ENCODE measurements around the gene CAV1.

Gene CAV1

GRCh38 chr7:116532102-116532688 is 7.4 kb downstream of the CAV1 start:
- no peak for DNase-seq

DNA sequence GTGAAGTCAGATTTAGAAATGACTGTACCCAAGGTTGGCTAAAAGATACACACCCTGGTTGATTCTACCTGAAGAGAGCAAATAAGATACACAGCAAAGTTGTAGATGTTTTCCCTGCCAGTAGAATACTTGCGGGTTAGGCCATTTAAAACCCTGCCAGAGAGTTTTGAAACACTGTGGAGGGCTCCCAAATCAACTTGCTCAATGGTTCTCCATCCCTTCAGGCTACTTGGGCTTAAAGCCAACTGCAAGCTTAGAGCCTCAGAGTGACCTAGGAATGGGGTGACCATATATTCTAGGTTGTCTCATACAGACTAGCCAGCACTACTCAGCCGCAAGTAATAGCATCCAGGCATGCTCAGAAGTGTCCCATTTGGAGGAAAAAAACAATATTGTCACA is 10.0 kb downstream of the CAV1 start:
- DNase-seq, result no peak

GRCh38 chr7:116535416-116535815 is 10.6 kb downstream of the CAV1 start:
- DNase-seq, result no peak

DNA sequence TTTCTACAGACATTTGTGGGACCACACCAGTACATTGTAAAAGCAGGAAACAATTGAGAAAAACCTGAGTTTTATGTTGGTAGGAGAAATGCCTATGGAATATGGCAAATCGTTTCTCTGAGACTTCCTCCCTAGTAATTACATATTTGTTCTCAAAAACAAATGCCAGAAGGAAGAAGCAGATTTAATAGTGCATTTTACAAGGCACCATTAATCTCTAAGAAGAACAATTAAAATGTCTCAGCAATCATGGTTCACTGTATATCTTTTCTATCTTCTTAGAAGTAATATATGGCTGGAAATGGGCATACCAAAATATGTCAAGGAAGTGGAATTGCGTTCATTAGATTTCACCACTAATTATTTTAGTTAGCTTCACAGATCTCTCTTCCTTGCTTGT is 13.3 kb downstream of the CAV1 start:
- DNase-seq, result no peak

DNA sequence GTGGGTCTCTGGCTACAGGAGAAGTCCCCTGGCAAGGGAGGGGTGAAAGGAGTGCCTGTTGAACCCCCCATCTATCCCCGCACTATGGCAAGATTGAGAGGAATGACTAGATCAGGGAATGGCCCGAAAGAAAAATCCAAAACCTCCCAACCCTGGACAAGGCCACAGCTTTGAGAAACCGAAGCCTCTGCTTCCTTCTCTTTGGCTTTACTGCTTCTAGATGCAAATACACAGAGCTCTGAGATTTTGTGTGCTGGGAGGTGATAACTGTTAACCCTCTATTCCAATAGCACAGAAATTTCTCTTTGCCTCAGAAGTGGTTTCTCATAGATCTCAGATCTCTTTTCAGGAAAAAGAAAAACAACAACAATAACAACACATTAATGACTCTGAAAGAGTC is 15.0 kb downstream of the CAV1 start:
- no peak for DNase-seq

GRCh38 chr7:116540743-116541142 is 15.9 kb downstream of the CAV1 start:
- DNase-seq, result no peak

- DNase-seq, result no peak
Observed at GRCh38 chr7:116541951-116542350, 17.1 kb downstream of the CAV1 start.

DNA sequence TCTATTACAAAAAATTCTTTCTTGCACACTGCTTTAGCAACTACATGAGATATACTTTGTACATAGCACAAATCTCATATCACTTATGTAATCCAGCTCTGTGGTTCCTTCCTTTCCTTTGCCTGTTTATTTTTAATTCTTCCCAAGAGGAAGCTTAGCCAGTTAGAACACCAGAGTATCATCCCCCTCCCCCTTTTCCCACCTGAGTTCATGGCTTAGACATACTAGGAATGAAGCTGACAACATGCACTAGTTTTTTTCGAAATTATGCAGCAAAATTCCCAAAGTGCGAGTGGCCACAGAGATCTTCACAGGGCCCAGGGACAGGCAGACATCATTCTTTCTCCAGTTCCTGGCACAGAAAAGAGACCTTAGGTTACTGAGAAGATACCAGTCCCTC is 17.8 kb downstream of the CAV1 start:
- no peak for DNase-seq

DNA sequence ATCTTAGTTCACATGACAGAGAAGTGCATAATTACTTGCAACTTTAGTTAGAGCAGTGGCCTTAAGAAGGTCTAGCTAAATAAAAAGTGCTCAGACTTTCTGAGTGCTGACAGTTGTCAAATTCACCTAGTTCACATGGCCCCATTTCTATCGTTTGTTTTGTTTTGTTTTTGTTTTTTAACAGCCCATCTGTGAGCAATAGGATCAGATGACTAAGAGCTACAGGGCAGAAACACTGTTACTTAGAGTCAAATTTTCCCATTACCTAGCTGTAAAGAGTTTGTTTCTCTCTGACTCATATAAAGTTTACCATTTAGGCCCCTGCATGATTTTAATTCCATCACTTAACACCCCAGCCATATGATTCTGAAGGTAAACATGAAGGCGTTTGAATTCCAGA is 18.8 kb downstream of the CAV1 start:
- DNase-seq, result no peak

DNA sequence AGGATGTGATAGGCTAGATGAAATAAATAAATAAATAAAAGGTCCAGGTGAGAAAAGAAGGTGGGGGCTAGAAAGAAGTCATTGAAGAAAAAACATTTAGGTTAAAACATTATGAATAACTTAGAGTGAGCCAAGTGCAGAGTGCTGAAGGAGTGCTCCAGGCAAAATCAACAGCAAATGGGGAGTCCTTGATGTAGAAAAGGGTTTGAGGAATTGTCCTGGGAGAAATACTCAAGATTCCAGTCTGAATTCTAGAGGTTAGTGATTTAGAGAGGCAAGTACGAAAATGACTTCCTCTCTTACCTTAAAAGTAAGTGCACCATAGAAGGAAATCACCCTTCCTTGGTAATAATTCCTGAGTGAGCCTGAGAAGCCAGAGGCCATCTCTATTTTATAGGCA is 19.7 kb downstream of the CAV1 start:
- no peak for DNase-seq

GRCh38 chr7:116545411-116545993 is 20.7 kb downstream of the CAV1 start:
- DNase-seq, result no peak

DNA sequence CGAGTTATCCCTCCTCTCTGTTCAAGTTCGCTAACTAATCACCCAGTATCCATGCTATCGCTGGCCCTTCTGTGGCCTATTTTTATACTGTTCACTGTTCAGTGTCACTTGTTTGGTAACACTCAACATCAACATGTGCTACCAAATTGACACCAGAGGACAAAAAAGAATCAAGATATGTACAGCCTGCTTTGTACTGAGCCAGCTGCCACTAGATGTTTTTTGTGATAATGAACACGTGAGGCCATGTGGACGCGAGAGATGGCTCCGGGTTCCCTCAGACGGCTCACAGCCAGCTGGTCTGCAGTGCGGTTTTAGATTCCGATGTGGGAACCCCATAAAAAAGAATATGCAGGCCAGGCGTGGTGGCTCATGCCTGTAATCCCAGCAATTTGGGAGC is 21.2 kb downstream of the CAV1 start:
- no peak for DNase-seq

DNA sequence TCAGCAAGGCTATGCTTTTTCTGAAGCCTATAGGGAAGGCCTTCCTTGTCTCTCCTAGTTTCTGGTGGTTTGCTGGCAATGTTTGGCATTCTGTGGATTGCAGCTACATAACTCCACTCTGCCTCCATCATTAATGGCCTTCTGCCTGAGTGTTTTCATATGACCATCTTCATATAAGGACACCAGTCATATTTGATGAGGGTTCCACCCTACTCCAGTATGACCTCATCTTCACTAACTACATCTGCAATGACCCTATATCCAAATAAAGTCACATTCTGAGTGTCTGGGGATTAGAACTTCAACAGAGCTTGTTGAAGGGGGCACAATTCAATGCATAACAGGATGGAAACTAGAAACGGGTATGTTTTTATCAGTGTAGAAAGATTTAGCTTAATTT is 22.1 kb downstream of the CAV1 start:
- DNase-seq, result no peak

DNA sequence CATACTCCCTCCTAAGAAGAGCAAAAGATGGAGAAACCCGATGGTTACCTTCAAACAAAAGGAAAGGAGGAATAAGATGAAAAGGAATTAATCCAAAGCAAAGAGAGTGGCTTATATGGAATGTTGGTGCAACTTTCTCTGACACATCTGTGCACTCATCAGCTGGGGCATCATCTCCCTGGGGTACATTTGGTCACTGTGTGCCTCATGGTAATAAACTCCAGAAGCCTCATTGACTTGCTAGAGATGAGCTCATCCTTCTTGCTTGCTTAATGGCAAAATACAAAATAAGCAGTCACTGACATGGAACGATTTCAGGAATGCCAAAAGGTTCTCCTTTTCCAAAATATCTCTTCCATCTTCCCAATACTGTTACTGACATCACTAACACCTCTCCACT is 22.5 kb downstream of the CAV1 start:
- no peak for DNase-seq

GRCh38 chr7:116548506-116548905 is 23.7 kb downstream of the CAV1 start:
- no peak for DNase-seq

- DNase-seq, result no peak
Observed at GRCh38 chr7:116549370-116549769, 24.5 kb downstream of the CAV1 start.

DNA sequence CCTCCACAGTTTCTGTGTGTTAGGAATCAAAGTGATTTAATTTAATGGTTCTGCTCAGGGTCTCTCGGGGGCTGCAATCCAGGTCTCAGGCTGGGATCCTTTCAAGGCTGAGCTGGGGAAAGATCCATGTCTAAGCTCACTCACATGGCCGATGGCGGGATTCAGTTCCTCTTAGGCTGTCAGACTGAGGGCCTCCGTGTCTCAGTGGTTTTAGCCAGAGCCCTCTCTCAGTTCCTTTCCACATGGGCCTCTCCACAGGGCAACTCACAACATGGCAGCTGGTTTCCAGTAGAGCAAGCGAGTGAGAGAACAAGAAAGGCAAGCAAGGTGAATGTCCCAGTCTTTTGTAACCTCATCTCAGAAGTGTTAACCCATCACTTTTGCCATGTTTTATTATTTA is 26.9 kb downstream of the CAV1 start:
- DNase-seq, result no peak

GRCh38 chr7:116552602-116553001 is 27.8 kb downstream of the CAV1 start:
- DNase-seq, result no peak

GRCh38 chr7:116553168-116553964 is 28.5 kb downstream of the CAV1 start:
- DNase-seq, result no peak

DNA sequence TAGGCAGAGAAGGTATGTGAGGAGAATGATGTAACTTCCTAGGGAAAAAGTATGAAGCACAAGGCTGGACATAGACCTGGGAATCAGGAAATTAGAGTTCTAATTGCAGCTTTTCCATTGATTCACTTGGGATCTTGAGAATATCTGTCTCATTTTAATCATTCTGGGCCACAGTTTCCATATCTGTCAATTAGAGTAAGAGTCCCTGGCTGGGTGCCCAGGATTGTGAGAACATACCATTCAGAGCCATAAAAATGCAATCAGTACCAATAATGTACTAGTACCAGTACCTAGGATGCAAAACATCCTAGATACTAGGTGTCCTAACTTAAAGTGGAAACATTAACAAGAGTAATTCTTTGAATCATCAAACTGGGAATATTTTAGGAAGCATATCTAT is 29.6 kb downstream of the CAV1 start:
- no peak for DNase-seq

DNA sequence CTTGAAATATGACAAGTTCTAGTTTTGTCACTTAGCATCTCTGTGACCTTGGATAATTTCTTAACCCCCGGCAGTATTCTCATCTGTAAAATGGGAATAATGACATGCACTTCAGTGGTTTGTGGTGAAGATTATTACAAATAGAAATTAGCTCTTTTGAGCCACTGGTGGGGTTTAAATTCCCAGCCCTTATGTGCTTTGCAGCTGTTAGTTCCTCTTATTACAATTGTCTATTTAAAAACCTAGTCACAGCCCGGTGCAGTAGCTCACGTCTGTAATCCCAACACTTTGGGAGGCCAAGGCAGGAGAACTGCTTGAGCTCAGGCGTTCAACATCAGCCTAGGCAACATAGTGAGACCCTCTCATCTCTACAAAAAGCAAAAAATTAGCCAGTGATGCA is 30.1 kb downstream of the CAV1 start:
- no peak for DNase-seq

DNA sequence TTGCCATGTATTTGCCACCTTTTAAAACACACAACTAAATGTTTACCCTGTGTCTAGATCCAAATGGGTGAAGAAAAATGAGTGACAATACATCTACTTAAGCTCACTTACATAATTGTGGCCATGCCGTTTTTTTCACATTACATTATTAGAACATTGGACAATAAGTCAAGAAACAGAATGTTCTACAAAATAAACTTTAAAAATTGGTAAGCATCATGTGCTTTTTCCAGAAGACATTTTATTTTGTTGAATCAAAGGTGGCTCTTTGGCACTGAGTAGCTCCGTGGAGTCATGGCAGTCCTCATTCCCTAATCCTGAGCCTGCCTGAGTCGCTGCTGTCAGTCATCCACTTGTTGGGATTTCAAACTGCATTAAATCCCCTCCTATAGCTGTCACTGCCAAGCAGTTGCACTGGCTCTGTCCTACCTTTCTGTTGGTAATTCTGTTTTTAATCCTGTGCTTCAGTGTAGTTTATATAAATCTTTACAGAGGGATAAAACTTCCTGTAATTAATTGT is 32.3 kb downstream of the CAV1 start:
- no peak for DNase-seq

GRCh38 chr7:116557901-116558300 is 33.1 kb downstream of the CAV1 start:
- no peak for DNase-seq
